Skin epidermis (tissue), 12 donors: ENCODE measurements around the gene GNG8.

ENCODE experiments used
- H3K27ac ChIP-seq, 21 experiments: fragments of 200-600 bp; sonication (generic) in 11 of 21; one replicate each; pipeline ENCODE4 v1.5.0; 2020; ENCODE audit warnings: mild to moderate bottlenecking in 3 of 21, inconsistent platforms in 2 of 21, moderate library complexity in 2 of 21
- H3K4me3 ChIP-seq, 7 experiments: fragments of 200-600 bp; sonication (generic) in 2 of 7; one replicate each; pipeline ENCODE4 v1.5.0; 2020; ENCODE audit warnings: inconsistent platforms in 2 of 7, mild to moderate bottlenecking in 2 of 7, moderate library complexity in 1 of 7

GNG8 gene

GRCh38 chr19:46606681-46607447 lies 29.1 kb downstream of the GNG8 start:
- H3K4me3 ChIP-seq, result no peak overlapping the region

DNA sequence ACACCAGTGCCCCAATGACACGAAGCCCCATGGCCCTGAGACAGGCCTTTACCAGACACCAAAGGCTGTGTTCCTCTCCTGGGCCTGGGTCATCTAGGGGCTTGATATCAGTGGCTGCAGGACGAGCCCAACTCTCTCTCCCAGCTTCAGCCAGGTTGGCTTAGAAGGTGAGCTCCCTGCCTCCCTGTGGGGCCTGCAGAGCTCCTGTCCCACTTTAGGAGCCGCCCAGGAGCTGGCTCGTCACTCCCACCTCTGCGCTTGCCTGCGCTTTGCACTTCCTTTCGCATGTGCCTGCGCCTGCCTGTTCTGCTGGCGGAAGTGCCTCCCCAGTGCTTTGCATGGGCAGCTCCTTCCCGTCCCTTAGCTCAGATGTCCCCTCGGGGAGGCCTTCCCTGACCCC lies 30.0 kb downstream of the GNG8 start:
- Histone ChIP-seq H3K27ac (peak overlapping the region in 7 of 21 experiments; percentile 16 to 44 (median 28)), H3K4me3 (no peak overlapping the region)

More at GRCh38 chr19:46606681-46607447, 29.1 kb downstream of the GNG8 start:
- H3K27ac ChIP-seq, result peak overlapping the region in 2 of 21 experiments; percentile 20 to 38

DNA sequence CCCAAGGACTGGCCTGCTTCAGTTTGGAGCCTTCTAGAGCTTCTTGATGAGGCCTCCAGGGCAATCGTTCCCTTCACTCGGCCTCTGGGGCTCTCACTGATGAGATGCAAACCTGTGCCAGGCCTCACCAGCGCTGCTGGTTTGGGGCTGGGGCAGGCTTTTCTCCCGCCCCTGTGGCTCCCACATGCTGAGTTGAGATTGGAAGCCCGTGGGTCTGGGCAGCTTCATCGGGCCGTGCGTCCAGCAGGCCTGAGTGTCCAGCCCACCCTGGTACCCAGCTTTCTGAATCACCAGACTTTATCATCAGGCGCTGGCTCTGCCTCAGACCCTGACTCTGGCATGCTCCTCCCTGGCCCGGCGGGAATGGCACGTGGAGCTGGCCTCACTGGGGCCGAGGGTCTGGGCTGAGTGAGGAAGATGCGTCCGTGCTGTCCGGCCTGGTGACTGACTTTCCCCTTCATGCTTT lies 30.6 kb downstream of the GNG8 start:
- Histone ChIP-seq H3K4me3 (no peak overlapping the region), H3K27ac (peak overlapping the region in 7 of 21 experiments; percentile 1 to 44 (median 28))

GRCh38 chr19:46604781-46605355 lies 31.1 kb downstream of the GNG8 start:
- Histone ChIP-seq H3K4me3 (no peak overlapping the region), H3K27ac (peak overlapping the region in 6 of 21 experiments; percentile 1 to 44 (median 30))

GRCh38 chr19:46603752-46604231 lies 32.2 kb downstream of the GNG8 start:
- Histone ChIP-seq H3K27ac (peak overlapping the region in 13 of 21 experiments; percentile 4 to 100 (median 100)), H3K4me3 (peak overlapping the region in 1 of 7 experiments; percentile 97)

DNA sequence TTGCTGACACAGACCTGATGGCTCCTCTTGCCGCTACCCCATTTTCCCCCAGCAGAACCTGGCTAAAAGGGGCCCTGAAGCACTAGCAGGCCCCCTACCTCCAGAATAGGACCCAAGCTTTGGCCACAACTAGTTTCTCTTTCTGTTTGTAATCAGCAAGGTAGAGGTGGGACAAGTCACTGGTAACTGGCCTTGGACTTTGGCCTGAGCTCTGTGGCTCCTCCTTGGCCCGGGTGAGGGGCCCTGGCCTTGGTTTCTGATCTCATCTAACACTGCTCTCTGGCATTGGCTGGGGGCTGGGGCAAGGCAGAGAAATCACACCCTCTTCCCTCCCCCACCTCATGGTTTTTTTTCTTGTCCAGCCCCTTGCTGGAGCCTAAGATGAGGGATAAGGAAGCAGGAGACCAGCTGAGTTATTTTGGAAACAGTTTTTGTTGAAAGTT lies 32.8 kb downstream of the GNG8 start:
- H3K4me3 ChIP-seq, result peak overlapping the region in 6 of 7 experiments; percentile 64 to 99 (median 96)

GRCh38 chr19:46602392-46603194 lies 33.4 kb downstream of the GNG8 start:
- peak overlapping the region in 19 of 21 experiments; percentile 1 to 100 (median 99) for H3K27ac ChIP-seq
- peak overlapping the region; percentile 64 to 99 (median 95) for H3K4me3 ChIP-seq

More for the DNA sequence above, 32.8 kb downstream of the GNG8 start:
- peak overlapping the region in 19 of 21 experiments; percentile 1 to 100 (median 98) for H3K27ac ChIP-seq

GRCh38 chr19:46601318-46602224 lies 34.4 kb downstream of the GNG8 start, which contains the start of gene CALM3:
CALM3 (plus strand) TSS chr19:46601330; CDS start chr19:46601435, 105 bp downstream.
- H3K4me3 ChIP-seq, result peak within 1 kb of the TSS; percentile 64 to 99 (median 95)

DNA sequence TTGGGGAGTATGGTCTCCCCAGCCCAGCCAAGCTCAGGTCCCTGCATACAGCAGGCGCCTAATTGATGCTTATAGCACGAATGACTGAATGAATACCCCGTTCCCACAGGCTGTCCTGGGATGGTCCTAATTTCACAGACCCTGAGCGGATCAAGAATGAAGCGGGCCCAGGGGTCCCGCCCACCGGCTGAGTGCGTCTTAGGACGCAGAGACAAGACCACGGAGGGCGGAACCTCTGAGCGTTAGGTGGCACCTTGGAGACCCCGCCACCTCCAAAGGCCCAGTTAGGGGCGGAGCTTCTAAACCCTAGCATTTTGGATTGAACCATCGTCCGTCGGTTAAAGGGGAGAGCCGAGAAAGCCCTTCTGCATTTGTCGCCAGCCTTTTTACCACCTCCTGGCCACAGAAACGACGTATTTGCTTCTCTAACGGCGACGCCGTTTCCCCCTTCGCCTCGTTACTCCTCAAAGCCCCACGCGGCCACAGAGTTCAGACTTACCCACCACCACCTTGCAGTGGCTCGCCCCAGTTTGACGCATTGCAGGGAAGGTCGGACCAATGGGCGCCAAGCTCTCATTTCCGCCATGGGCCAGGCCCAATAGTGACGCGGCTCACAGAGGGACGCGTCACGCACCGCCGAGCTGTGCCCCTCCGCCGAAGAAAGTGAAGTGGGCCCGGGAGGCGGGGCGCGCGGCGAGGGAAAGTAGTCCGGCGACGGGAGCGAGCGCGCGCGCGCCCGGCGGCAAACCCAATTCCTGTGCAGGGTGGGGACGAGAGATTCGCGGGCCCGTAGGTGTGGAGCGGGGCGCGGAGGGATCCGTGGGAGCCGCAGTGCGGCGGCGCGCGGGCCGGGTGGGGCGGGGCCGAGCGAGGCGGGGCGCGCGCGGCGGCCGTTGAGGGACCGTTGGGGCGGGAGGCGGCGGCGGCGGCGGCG lies 35.4 kb downstream of the GNG8 start:
- Histone ChIP-seq H3K27ac (peak overlapping the region; percentile 93 to 100 (median 100)), H3K4me3 (peak overlapping the region; percentile 64 to 99 (median 95))

More at GRCh38 chr19:46601318-46602224, 34.4 kb downstream of the GNG8 start, which contains the start of gene CALM3:
- H3K27ac ChIP-seq, result peak within 1 kb of the TSS; percentile 93 to 100 (median 100)

GRCh38 chr19:46599716-46600373 lies 36.2 kb downstream of the GNG8 start:
- Histone ChIP-seq H3K27ac (peak overlapping the region in 20 of 21 experiments; percentile 95 to 100 (median 100)), H3K4me3 (peak overlapping the region; percentile 64 to 99 (median 95))

DNA sequence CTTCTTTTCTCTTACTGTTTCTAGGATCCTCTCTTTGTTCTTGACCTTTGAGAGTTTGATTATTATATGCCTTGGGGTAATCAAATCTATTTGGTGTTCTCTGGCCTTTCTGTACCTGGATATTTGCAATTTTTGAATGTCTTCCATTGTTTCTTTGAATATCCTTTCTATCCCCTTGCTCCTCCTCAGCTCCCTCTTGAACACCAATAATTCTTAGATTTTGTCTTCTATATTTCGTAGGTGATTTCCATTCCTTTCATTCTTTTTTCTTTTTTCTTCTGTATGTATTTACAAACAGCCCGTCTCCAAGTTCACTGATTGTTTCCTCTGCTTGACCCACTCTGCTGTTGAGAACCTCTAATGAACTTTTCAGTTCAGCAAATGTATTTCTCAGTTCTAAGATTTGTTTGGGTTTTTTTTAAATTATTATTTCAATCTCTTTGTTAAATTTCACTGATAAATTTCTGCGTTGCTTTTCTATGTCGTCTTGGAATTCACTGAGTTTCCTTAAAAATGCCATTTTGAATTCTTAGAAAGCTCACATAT lies 37.6 kb downstream of the GNG8 start:
- H3K4me3 ChIP-seq, result no peak overlapping the region
- no peak overlapping the region for H3K27ac ChIP-seq

GRCh38 chr19:46596008-46596407 lies 40.0 kb downstream of the GNG8 start:
- no peak overlapping the region for H3K4me3 ChIP-seq
- no peak overlapping the region for H3K27ac ChIP-seq

DNA sequence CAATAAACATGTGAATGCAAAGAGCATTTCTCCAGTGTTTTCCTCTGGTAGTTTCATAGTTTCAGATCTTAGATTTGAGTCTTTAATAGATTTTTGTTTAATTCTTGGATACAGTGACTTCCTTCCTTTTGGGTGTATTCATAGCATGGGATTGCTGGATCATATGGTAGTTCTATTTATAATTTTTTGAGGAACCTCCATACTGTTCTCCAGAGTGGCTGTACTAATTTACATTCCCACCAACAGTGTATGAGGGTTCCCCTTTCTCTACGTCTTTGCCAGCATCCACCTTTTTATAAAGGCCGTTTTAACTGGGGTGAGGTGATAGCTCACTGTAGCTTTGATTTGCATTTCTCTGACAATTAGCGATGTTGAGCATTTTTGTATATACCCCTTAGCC lies 44.1 kb downstream of the GNG8 start:
- H3K27ac ChIP-seq, result peak overlapping the region in 1 of 21 experiments; percentile 12
- H3K4me3 ChIP-seq, result no peak overlapping the region

DNA sequence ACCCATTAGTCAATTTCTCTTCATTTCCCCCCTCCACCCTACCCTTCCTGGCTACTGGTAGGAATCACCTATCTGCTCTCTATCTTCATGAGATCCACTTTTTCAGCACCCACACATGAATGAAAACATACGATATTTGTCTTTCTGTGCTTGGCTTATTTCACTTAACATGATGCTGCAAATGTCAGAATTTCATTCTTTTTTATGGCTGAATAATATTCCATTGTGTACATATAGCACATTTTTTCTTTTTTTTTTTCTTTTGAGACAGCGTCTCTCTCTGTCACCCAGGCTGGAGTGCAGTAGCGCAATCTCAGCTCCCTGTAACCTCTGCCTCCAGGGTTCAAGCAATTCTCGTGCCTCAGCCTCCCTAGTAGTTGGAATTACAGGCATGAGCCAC lies 44.7 kb downstream of the GNG8 start:
- no peak overlapping the region for H3K4me3 ChIP-seq
- H3K27ac ChIP-seq, result no peak overlapping the region

- Histone ChIP-seq H3K27ac (no peak overlapping the region), H3K4me3 (no peak overlapping the region)
Measured at GRCh38 chr19:46587861-46588260, 48.1 kb downstream of the GNG8 start.

GRCh38 chr19:46586294-46586693 lies 49.7 kb downstream of the GNG8 start:
- H3K27ac ChIP-seq, result no peak overlapping the region
- no peak overlapping the region for H3K4me3 ChIP-seq

- no peak overlapping the region for H3K4me3 ChIP-seq
Measured at GRCh38 chr19:46585539-46585938, 50.5 kb downstream of the GNG8 start.

More at GRCh38 chr19:46585539-46585938, 50.5 kb downstream of the GNG8 start:
- no peak overlapping the region for H3K27ac ChIP-seq
